GM12878 (cell line): ENCODE measurements around the gene VMAC. TPM values are rescaled to one million over a fixed set of nuclear protein-coding genes. Genes with fewer than 3 reads are reported as not detected.

Source experiments
- ATAC-seq: fragments of 200-7000 bp; cut with Tn5 transposase; 3 replicates; pipeline ENCODE4 v1.9.1; 2020; ENCODE audit warnings: mild to moderate bottlenecking, moderate library complexity
- BruUV-seq: library from RNA; stranded (reverse); fragments of 400-500 nt; replicated peaks from 2 replicates; lab custom pipeline; 2021; lab: Mats Ljungman, UMichigan
- CTCF ChIA-PET: fragments of 300-600 bp; sonication (Branson Sonifier 250); formaldehyde crosslinking; extraction: SDS; loops from one replicate; lab custom pipeline; 2021; ENCODE audit warnings: inconsistent platforms; lab: Yijun Ruan, JAX
- POLR2A ChIA-PET: fragments of 350-600 bp; formaldehyde crosslinking; extraction: SDS; loops from one replicate; lab custom pipeline; 2021; ENCODE audit warnings: inconsistent platforms; lab: Charles Lee
- RAD21 ChIA-PET: fragments of 300-600 bp; sonication (Branson Sonifier 250); formaldehyde crosslinking; loops from one replicate; lab custom pipeline; 2023; ENCODE audit warnings: antibody characterized with exemption; ENCODE audit not compliant: unreplicated experiment; lab: Charles Lee
- SMC1A ChIA-PET: fragments of 300-600 bp; sonication (Branson Sonifier 250); formaldehyde crosslinking; loops from one replicate; lab custom pipeline; 2023; ENCODE audit not compliant: unreplicated experiment, uncharacterized antibody; lab: Charles Lee
- DNase-seq: peaks from one replicate; pipeline ENCODE4 v3.0.0-alpha.2; 2011; ENCODE audit warnings: low read depth, low spot score
- FAIRE-seq: peaks from 3 replicates; lab custom pipeline; 2011; peaks lifted over from hg19 to GRCh38; lab: Jason Lieb, UNC
- H2AFZ ChIP-seq: 2 replicates; pipeline ENCODE4 v1.6.0; 2011; ENCODE audit warnings: low read depth, low read length, control low read depth; ENCODE audit not compliant: control insufficient read depth
- H3K27ac ChIP-seq: 2 replicates; pipeline ENCODE4 v1.5.1; 2011; ENCODE audit warnings: control low read depth; ENCODE audit not compliant: control insufficient read depth, insufficient read depth
- H3K27me3 ChIP-seq, 2 experiments: replicated peaks in 1 of 2; 2 replicates each; pipeline versions ENCODE4 v1.6.0 to v1.6.1; 2011; ENCODE audit warnings: low read length in 1 of 2; ENCODE audit not compliant: control insufficient read depth in 2 of 2, insufficient read depth in 2 of 2
- H3K36me3 ChIP-seq, 2 experiments: 2 replicates each; pipeline ENCODE4 v1.5.1; 2011; ENCODE audit warnings: low read length in 1 of 2; ENCODE audit not compliant: control insufficient read depth in 2 of 2, insufficient read depth in 2 of 2
- H3K4me1 ChIP-seq: 2 replicates; pipeline ENCODE4 v1.6.1; 2011; ENCODE audit warnings: mild to moderate bottlenecking, low read length, moderate library complexity, mixed read lengths; ENCODE audit not compliant: control insufficient read depth, insufficient read depth
- H3K4me2 ChIP-seq: 2 replicates; pipeline ENCODE4 v1.6.0; 2011; ENCODE audit warnings: control low read depth; ENCODE audit not compliant: control insufficient read depth, insufficient read depth
- H3K4me3 ChIP-seq: fragments of 200-600 bp; sonication (generic); 2 replicates; pipeline ENCODE4 v1.5.1; 2016
- H3K79me2 ChIP-seq: 2 replicates; pipeline ENCODE4 v1.6.0; 2011; ENCODE audit warnings: low read length; ENCODE audit not compliant: control insufficient read depth, insufficient read depth
- H3K9ac ChIP-seq: 2 replicates; pipeline ENCODE4 v1.8.0; 2011; ENCODE audit warnings: low read length, control low read depth, mixed read lengths; ENCODE audit not compliant: control insufficient read depth, insufficient read depth
- H3K9me3 ChIP-seq: replicated peaks from 3 replicates; pipeline ENCODE4 v1.5.1; 2011; ENCODE audit warnings: mild to moderate bottlenecking, low read length; ENCODE audit not compliant: control insufficient read depth, insufficient read depth
- H4K20me1 ChIP-seq: 2 replicates; pipeline ENCODE4 v1.6.0; 2011; ENCODE audit not compliant: control insufficient read depth, insufficient read depth
- CBX5 ChIP-seq: sonication (generic); IDR thresholded peaks from 2 replicates; pipeline ENCODE4 v1.6.1; 2016; ENCODE audit warnings: low read depth, moderate library complexity, mild to moderate bottlenecking, inconsistent platforms
- CHD2 ChIP-seq: IDR thresholded peaks from 2 replicates; pipeline ENCODE4 v1.6.1; 2011; ENCODE audit warnings: low read depth, low read length, improper control_type of control experiment, borderline replicate concordance
- ELK1 ChIP-seq: IDR thresholded peaks from 2 replicates; pipeline ENCODE4 v1.6.1; 2012; ENCODE audit warnings: low read depth, low read length, improper control_type of control experiment
- FOS ChIP-seq: IDR thresholded peaks from 3 replicates; pipeline ENCODE4 v1.6.1; 2011; ENCODE audit warnings: borderline replicate concordance; ENCODE audit not compliant: insufficient read length; ENCODE audit errors: extremely low read depth
- IKZF2 ChIP-seq, 2 experiments: fragments of 450-650 bp; IDR thresholded peaks; 2 replicates each; pipeline ENCODE4 v1.6.1; 2017; ENCODE audit warnings: mild to moderate bottlenecking in 2 of 2, moderate library complexity in 2 of 2
- PAX5 ChIP-seq: IDR thresholded peaks from 2 replicates; pipeline ENCODE4 v1.6.1; 2011; ENCODE audit warnings: low read depth, low read length, borderline replicate concordance
- SUPT20H ChIP-seq: IDR thresholded peaks from 2 replicates; pipeline ENCODE4 v1.6.1; 2011; ENCODE audit warnings: low read depth, mild to moderate bottlenecking, low read length, moderate library complexity, borderline replicate concordance; ENCODE audit not compliant: control insufficient read depth
- TARDBP ChIP-seq: IDR thresholded peaks from 2 replicates; pipeline ENCODE4 v1.6.1; 2016; ENCODE audit warnings: borderline replicate concordance
- TCF3 ChIP-seq: IDR thresholded peaks from 2 replicates; pipeline ENCODE4 v1.6.1; 2012; ENCODE audit warnings: low read depth, mild to moderate bottlenecking, low read length, borderline replicate concordance; ENCODE audit not compliant: insufficient read depth
- USF1 ChIP-seq: IDR thresholded peaks from 2 replicates; pipeline ENCODE4 v1.6.1; 2011; ENCODE audit warnings: borderline replicate concordance, low read depth, mild to moderate bottlenecking, moderate library complexity, mixed read lengths, low read length; ENCODE audit not compliant: insufficient read depth; ENCODE audit errors: extremely low read length
- ZBED1 ChIP-seq: IDR thresholded peaks from 2 replicates; pipeline ENCODE4 v1.6.1; 2016; ENCODE audit warnings: borderline replicate concordance
- WGBS: methylation state at CpG from one replicate; pipeline ENCODE4 v1.1.6; 2016; ENCODE audit warnings: low lambda C conversion rate; ENCODE audit not compliant: insufficient replicate concordance, insufficient coverage; ENCODE audit errors: missing lambda C conversion rate; 5-methylcytosine and 5-hydroxymethylcytosine counted together
- in situ Hi-C: fragments of 300-500 bp; cut with MboI; formaldehyde crosslinking; loops from 9 replicates; pipeline ENCODE4 v1.14.3; 2018; ENCODE audit warnings: mixed read lengths
- intact Hi-C: fragments of 100-400 bp; cut with micrococcal nuclease; formaldehyde crosslinking; loops from one replicate; pipeline ENCODE4 v1.14.2; 2022; ENCODE audit not compliant: unreplicated experiment
- polyA plus RNA-seq, 11 experiments: library from polyadenylated mRNA; depleted of rRNA in 4 of 11; unstranded in 6 of 11; stranded (reverse) in 5 of 11; fragments of >200 nt; fragmentation: Nextera tagmentation in 4 of 11; fragmentation: Illumina TruSeq in 1 of 11; extraction: Ambion mirVana in 4 of 11; extraction: Trizol in 1 of 11; gene quantifications; 1 replicate in 1 of 11; 2 replicates in 10 of 11; pipeline versions ENCODE4 v1.2.1 to v1.2.3, GENCODE V29; 2011 to 2016; ENCODE audit warnings: inconsistent platforms in 2 of 11, missing spikeins in 2 of 11, low read depth in 1 of 11
- total RNA-seq, 4 experiments: library from RNA; depleted of rRNA in 3 of 4; stranded (reverse); fragments of >200 nt in 3 of 4; fragmentation: Illumina TruSeq in 1 of 4; extraction: Trizol in 1 of 4; gene quantifications; 2 replicates each; pipeline versions ENCODE4 v1.2.1 to v1.2.3, GENCODE V29; 2013 to 2021
- TF ChIP-seq, protein P1 (sequence below): fragments of 450-650 bp; IDR thresholded peaks from 2 replicates; pipeline ENCODE4 v1.6.1; 2018; ENCODE audit warnings: borderline replicate concordance, mild to moderate bottlenecking; ENCODE audit not compliant: partially characterized antibody

Gene VMAC
- total and polyA plus RNA-seq, 10 of the 15 experiments (the other 5 are each of a cell fraction or from before 2014, with no cell fraction given) = 0.18 to 6.8 (median 1.8) TPM

DNA sequence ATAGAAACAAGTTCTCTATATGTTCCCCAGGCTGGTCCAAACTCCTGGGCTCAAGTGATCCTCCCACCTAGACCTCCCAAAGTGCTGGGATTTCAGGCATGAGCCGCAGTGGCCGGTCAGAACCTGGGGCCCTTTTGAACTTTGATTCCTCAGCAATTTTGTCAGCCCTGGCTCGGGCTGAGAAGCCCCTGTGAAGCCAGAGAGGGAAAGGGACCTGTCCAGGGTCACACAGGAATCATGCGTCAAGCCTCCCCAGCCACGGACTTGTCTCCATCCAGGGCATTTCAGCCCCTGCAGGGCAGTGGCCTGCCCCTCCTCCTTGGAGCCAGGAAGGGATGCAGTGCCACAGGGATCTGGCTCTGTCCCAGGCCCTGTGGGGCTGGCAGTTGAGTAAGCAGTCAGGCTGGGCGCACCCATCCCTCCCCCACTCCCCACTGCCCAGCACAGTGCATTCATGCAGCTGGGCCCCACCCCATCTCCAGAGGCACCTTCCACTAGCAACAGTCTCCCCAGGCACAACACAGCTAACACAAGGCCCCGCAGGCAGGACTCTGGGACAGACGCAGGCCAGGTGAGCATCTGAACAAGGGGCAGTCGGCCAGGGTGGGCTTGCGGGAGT lies 9.2 kb downstream of the VMAC start, which contains the start of gene CAPS:
Gene CAPS (plus strand): TSS at position 516 of the 619 bp plus-strand sequence. CDS start 153 bp downstream, outside the sequence.
- TF ChIP-seq, protein P1, sequence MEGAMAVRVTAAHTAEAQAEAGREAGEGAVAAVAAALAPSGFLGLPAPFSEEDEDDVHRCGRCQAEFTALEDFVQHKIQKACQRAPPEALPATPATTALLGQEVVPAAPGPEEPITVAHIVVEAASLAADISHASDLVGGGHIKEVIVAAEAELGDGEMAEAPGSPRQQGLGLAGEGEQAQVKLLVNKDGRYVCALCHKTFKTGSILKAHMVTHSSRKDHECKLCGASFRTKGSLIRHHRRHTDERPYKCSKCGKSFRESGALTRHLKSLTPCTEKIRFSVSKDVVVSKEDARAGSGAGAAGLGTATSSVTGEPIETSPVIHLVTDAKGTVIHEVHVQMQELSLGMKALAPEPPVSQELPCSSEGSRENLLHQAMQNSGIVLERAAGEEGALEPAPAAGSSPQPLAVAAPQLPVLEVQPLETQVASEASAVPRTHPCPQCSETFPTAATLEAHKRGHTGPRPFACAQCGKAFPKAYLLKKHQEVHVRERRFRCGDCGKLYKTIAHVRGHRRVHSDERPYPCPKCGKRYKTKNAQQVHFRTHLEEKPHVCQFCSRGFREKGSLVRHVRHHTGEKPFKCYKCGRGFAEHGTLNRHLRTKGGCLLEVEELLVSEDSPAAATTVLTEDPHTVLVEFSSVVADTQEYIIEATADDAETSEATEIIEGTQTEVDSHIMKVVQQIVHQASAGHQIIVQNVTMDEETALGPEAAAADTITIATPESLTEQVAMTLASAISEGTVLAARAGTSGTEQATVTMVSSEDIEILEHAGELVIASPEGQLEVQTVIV = no peak
- no peak for TF ChIP-seq CBX5
- TF ChIP-seq SUPT20H = no peak
- TF ChIP-seq USF1 = no peak
- TF ChIP-seq TCF3 = no peak
- TF ChIP-seq TARDBP = no peak
- no peak for TF ChIP-seq PAX5
- no peak for TF ChIP-seq FOS
- TF ChIP-seq IKZF2 (IDR thresholded peaks at IDR 0.05) = no peak
- no peak for TF ChIP-seq ZBED1
- TF ChIP-seq CHD2 = no peak
- no peak for TF ChIP-seq ELK1
- Histone ChIP-seq H3K27ac (no peak within 1 kb of the TSS), H3K9me3 (no peaks in the 10 kb centered on the region), H3K4me1 (no peaks in the 10 kb centered on the region), H2AFZ (no peak within 1 kb of the TSS), H3K9ac (no peak within 1 kb of the TSS), H3K36me3 (peaks cover 3 to 22% of the 10 kb centered on the region in 2 experiments; a peak in 3 of 4 replicates), H3K4me2 (no peak within 1 kb of the TSS), H4K20me1 (no peaks in the 10 kb centered on the region), H3K79me2 (no peaks in the 10 kb centered on the region), H3K27me3 (no peaks in the 10 kb centered on the region), H3K4me3 (no peak within 1 kb of the TSS)
- ChIA-PET RAD21 (no interaction called here), POLR2A (no interaction called here), SMC1A (no interaction called here), CTCF (no interaction called here)
- in situ Hi-C loops = no loop called here
- WGBS = 88% methylated on average over 10 of the region's 10 CpGs
- DNase-seq = no peak
- no peak for FAIRE-seq
- no TSS peak for BruUV-seq
- ATAC-seq = no peak
- intact Hi-C loops = no loop called here
